PC-9 (cell line): ENCODE measurements around the gene CSNK1E. TPM values are rescaled to one million over a fixed set of nuclear protein-coding genes. Genes with fewer than 3 reads are reported as not detected.

Experiments
- BruUV-seq: library from RNA; stranded (reverse); fragments of 400-500 nt; replicated peaks from 2 replicates; lab custom pipeline; 2021; lab: Mats Ljungman, UMichigan
- CTCF ChIA-PET: fragments of 300-600 bp; sonication (Branson Sonifier 250); formaldehyde crosslinking; loops from one replicate; lab custom pipeline; 2022; ENCODE audit warnings: antibody characterized with exemption; lab: Charles Lee
- POLR2A ChIA-PET: fragments of 300-600 bp; sonication (Branson Sonifier 250); formaldehyde crosslinking; loops from one replicate; lab custom pipeline; 2022; ENCODE audit warnings: antibody characterized with exemption; ENCODE audit not compliant: unreplicated experiment; lab: Charles Lee
- DNase-seq, 2 experiments: peaks; one replicate each; pipeline versions ENCODE4 v3.0.0 to v3.0.0-alpha.2; 2015 to 2022; ENCODE audit warnings: mixed read lengths in 1 of 2
- H2AFZ ChIP-seq: fragments of 200-600 bp; sonication (generic); 2 replicates; pipeline ENCODE4 v1.8.1; 2017; ENCODE audit warnings: antibody characterized with exemption
- H3F3A ChIP-seq: fragments of 200-600 bp; sonication (generic); 2 replicates; pipeline ENCODE4 v1.8.1; 2017; ENCODE audit warnings: antibody characterized with exemption, mild to moderate bottlenecking, low read depth; ENCODE audit not compliant: insufficient read depth
- H3K27ac ChIP-seq: fragments of 200-600 bp; sonication (generic); 2 replicates; pipeline ENCODE4 v1.6.1; 2016; ENCODE audit warnings: mixed run types
- H3K27me3 ChIP-seq: fragments of 200-600 bp; sonication (generic); 2 replicates; pipeline ENCODE4 v1.6.1; 2016; ENCODE audit warnings: low read depth, mixed run types; ENCODE audit not compliant: insufficient read depth
- H3K36me3 ChIP-seq: fragments of 200-600 bp; sonication (generic); 2 replicates; pipeline ENCODE4 v1.6.1; 2016; ENCODE audit warnings: low read depth, mixed run types
- H3K4me1 ChIP-seq: fragments of 200-600 bp; sonication (generic); replicated peaks from 2 replicates; pipeline ENCODE4 v1.6.1; 2016; ENCODE audit warnings: mixed run types; ENCODE audit not compliant: insufficient read depth
- H3K4me2 ChIP-seq: fragments of 200-600 bp; sonication (generic); 2 replicates; pipeline ENCODE4 v1.6.1; 2017; ENCODE audit warnings: mixed run types
- H3K4me3 ChIP-seq: fragments of 200-600 bp; sonication (generic); 2 replicates; pipeline ENCODE4 v1.6.1; 2016; ENCODE audit warnings: mixed run types
- H3K79me2 ChIP-seq: fragments of 200-600 bp; sonication (generic); 2 replicates; pipeline ENCODE4 v1.6.1; 2017; ENCODE audit warnings: low read depth, mixed run types
- H3K9me2 ChIP-seq: fragments of 200-600 bp; sonication (generic); 2 replicates; pipeline ENCODE4 v1.8.1; 2017; ENCODE audit warnings: mild to moderate bottlenecking; ENCODE audit not compliant: insufficient read depth
- H3K9me3 ChIP-seq: fragments of 200-600 bp; sonication (generic); 2 replicates; pipeline ENCODE4 v1.8.1; 2016; ENCODE audit warnings: low read depth; ENCODE audit not compliant: insufficient read depth
- H4K20me1 ChIP-seq: fragments of 200-600 bp; sonication (generic); 2 replicates; pipeline ENCODE4 v1.8.1; 2017; ENCODE audit not compliant: insufficient read depth
- CTCF ChIP-seq: fragments of 200-600 bp; sonication (generic); conservative IDR thresholded peaks from 2 replicates; pipeline ENCODE4 v1.6.1; 2017; ENCODE audit warnings: mixed run types, antibody characterized with exemption, mild to moderate bottlenecking, moderate library complexity
- EZH2 ChIP-seq: fragments of 200-600 bp; sonication (generic); IDR thresholded peaks from 2 replicates; pipeline ENCODE4 v1.8.0; 2017; ENCODE audit warnings: antibody characterized with exemption, low read depth
- intact Hi-C: fragments of 100-400 bp; cut with micrococcal nuclease; formaldehyde crosslinking; loops from one replicate; pipeline ENCODE4 v1.10.0; 2022; ENCODE audit not compliant: unreplicated experiment
- total RNA-seq: library from RNA; stranded (reverse); gene quantifications from 2 replicates; pipeline ENCODE4 v1.2.3, GENCODE V29; 2021

CSNK1E gene
- total RNA-seq, 1 experiment from 2014 or later: 348 TPM

DNA sequence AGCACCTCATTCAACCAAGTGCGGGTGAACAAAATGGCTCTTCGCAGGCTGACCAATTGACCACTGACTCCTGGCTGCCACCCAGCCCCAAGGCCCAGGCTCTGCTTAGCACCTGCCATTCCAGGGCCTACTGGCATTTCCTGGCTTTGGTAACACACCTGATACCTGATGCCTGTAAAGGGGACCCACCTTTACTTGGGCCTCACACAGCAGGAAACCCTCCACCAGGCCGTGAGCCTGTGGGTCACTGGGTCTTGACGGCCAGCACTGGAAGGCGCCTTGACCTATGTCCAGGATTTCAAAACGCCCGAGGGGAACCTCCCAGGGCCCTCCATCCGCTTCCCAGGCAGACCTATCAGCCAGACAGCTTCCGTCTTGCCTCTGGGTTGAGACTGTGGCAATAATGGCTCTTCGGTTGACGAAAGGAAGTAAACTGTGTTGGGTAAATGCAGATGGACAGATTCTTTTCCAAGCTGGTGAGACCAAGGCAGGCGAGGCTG is 27.6 kb downstream of the CSNK1E start:
- Histone ChIP-seq H3K79me2 (peaks cover 11% of the 10 kb centered on the region), H2AFZ (no peak overlapping the region), H3K36me3 (peaks cover 5% of the 10 kb centered on the region; the same call in 1 of the 2 replicates), H3K4me2 (peak overlapping the region; percentile 63), H4K20me1 (no peaks in the 10 kb centered on the region), H3K4me1 (peaks cover 72% of the 10 kb centered on the region), H3K27me3 (no peaks in the 10 kb centered on the region), H3K4me3 (peak overlapping the region; percentile 3; the same call in 1 of the 2 replicates), H3F3A (peaks cover 80% of the 10 kb centered on the region), H3K27ac (peak overlapping the region; percentile 94), H3K9me2 (no peaks in the 10 kb centered on the region), H3K9me3 (no peaks in the 10 kb centered on the region)
- ChIA-PET CTCF (interaction anchor here (0.9 to 1.4 kb wide), 3 partner anchors 29 to 187 kb away, joined by 3 to 8 read pairs (median 4); no protein-coding TSS in a partner anchor), POLR2A (interaction anchor here (0.6 to 1.1 kb wide), 6 partner anchors 16 to 1061 kb away, joined by 3 to 13 read pairs (median 4); partner anchors contain the start of genes CSNK1E and MAFF)
- BruUV-seq: no TSS peak
- DNase-seq: peak; percentile 98 to 100
- TF ChIP-seq CTCF (no peak), EZH2 (no peak)
- intact Hi-C loops: loop anchor here (1.0 to 10.0 kb wide), 3 partner anchors 9 to 145 kb away; no protein-coding TSS in a partner anchor

GRCh38 chr22:38286915-38287669 is 30.1 kb downstream of the CSNK1E start:
- Histone ChIP-seq H3K27ac (no peak overlapping the region), H3K4me1 (peaks cover 79% of the 10 kb centered on the region), H3K27me3 (no peaks in the 10 kb centered on the region), H3F3A (peaks cover 89% of the 10 kb centered on the region), H3K36me3 (no peaks in the 10 kb centered on the region), H3K9me2 (no peaks in the 10 kb centered on the region), H3K4me2 (no peak overlapping the region), H3K79me2 (peaks cover 4% of the 10 kb centered on the region; the same call in 1 of the 2 replicates), H3K4me3 (no peak overlapping the region), H2AFZ (no peak overlapping the region), H3K9me3 (no peaks in the 10 kb centered on the region), H4K20me1 (no peaks in the 10 kb centered on the region)
- CTCF ChIA-PET: no interaction called here
- DNase-seq: no peak
- intact Hi-C loops: no loop called here
- BruUV-seq: no TSS peak
- POLR2A ChIA-PET: no interaction called here
- TF ChIP-seq CTCF (no peak), EZH2 (no peak)

DNA sequence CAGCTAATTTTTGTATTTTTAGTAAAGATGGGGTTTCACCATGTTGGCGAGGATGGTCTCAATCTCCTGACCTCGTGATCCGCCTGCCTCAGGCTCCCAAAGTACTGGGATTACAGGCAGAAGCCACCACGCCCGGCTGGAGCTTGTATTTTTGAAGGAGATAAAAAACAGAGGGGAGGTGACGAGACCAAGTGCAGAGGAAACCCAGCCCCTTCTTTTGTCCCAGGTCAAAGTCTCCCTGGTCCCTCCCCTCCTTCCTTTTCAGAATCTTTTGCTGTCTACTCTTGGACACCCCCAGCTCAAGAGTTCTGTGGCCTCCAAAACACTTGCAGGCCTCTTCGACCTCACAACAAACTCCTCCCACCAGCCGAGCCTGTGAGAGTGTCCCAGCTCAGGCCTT is 32.2 kb downstream of the CSNK1E start:
- peak overlapping the region; percentile 88 for H3K27ac ChIP-seq
- H3K9me3 ChIP-seq: no peaks in the 10 kb centered on the region
- no TSS peak for BruUV-seq
- H3K9me2 ChIP-seq: no peaks in the 10 kb centered on the region
- H3K4me3 ChIP-seq: no peak overlapping the region
- H3K36me3 ChIP-seq: no peaks in the 10 kb centered on the region
- H4K20me1 ChIP-seq: no peaks in the 10 kb centered on the region
- peaks cover 4% of the 10 kb centered on the region; the same call in 1 of the 2 replicates for H3K79me2 ChIP-seq
- ChIA-PET POLR2A (interaction anchor here (0.6 kb wide), 1 partner anchor 33 kb away, joined by 5 read pairs; no protein-coding TSS in a partner anchor), CTCF (no interaction called here)
- TF ChIP-seq CTCF: no peak
- no peak for TF ChIP-seq EZH2
- H3K4me2 ChIP-seq: no peak overlapping the region
- no peaks in the 10 kb centered on the region for H3K27me3 ChIP-seq
- no peak overlapping the region for H2AFZ ChIP-seq
- no peak for DNase-seq
- H3F3A ChIP-seq: peaks cover 77% of the 10 kb centered on the region
- intact Hi-C loops: no loop called here
- H3K4me1 ChIP-seq: peaks cover 63% of the 10 kb centered on the region
